Body of pancreas (tissue), 4 donors: ENCODE measurements around the gene WDR7.

ENCODE experiments used
- POLR2A ChIP-seq, 3 donors: fragments of 450-650 bp; IDR thresholded peaks; one replicate each; pipeline ENCODE4 v1.6.1; 2016; ENCODE audit warnings: antibody characterized with exemption in 3 of 3, mild to moderate bottlenecking in 2 of 3
- TF ChIP-seq, protein P1 (sequence below), 7 experiments: fragments of 450-650 bp in 4 of 7; fragments of 200-600 bp in 3 of 7; sonication (generic) in 3 of 7; IDR thresholded peaks; one replicate each; pipeline ENCODE4 v1.5.1; 2016 to 2019; ENCODE audit warnings: antibody characterized with exemption in 7 of 7

DNA sequence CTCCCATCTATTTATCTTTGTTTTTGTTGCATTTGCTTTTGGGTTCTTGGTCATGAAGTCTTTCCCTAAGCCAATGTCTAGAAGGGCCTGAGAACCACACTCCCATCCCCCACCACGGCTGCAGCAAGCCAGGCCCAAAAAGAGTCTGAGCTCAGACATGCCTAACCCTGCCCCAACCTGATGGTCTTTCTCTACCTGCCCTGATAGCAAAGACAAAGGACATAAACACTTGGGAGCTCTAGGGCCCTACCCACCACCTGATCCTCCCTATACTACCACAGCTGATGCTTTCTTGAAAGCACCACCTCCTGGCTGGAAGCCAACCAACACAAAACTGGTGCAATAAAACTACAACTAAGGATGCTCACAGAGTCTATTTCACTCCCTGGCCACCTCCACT is 233.4 kb downstream of the WDR7 start:
- TF ChIP-seq, protein P1, sequence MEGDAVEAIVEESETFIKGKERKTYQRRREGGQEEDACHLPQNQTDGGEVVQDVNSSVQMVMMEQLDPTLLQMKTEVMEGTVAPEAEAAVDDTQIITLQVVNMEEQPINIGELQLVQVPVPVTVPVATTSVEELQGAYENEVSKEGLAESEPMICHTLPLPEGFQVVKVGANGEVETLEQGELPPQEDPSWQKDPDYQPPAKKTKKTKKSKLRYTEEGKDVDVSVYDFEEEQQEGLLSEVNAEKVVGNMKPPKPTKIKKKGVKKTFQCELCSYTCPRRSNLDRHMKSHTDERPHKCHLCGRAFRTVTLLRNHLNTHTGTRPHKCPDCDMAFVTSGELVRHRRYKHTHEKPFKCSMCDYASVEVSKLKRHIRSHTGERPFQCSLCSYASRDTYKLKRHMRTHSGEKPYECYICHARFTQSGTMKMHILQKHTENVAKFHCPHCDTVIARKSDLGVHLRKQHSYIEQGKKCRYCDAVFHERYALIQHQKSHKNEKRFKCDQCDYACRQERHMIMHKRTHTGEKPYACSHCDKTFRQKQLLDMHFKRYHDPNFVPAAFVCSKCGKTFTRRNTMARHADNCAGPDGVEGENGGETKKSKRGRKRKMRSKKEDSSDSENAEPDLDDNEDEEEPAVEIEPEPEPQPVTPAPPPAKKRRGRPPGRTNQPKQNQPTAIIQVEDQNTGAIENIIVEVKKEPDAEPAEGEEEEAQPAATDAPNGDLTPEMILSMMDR (IDR thresholded peaks at IDR 0.05): no peak
- no peak for TF ChIP-seq POLR2A (IDR thresholded peaks at IDR 0.05)
